ENCODE data around the gene PPP2R5C.

DNA sequence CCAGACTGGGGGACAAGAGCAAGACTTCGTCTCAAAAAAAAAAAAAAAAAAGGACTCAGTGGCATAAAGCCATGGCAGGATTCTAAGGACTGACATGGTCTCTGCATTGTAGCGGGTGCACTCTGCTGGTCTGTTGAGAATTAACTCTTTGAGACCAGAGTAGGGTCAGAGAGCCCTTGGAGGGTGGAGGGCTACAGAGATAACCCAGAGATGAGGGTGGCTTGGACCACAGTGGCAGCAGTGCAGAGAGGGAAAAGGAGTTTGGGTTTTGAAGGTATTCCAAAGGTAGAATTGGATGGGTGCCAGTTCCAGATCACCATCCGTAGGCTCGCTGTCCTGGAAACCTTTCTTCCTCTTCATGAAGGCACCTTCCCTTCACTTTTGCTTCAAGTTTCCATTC lies 188.6 kb downstream of the PPP2R5C start:
- TF ChIP-seq POLR2AphosphoS5 (IDR thresholded peaks at IDR 0.05; ENCODE audit: borderline replicate concordance, low read depth, low read length) (no peak), EZH2 (IDR thresholded peaks at IDR 0.05) (no peak), FOXP2 (optimal IDR thresholded peaks at IDR 0.05; ENCODE audit: control extremely low read depth, extremely low read length, insufficient read depth) (no peak)

All from SK-N-MC (cell line).